ENCODE results near the gene NTSR1. TPM values are rescaled to one million over a fixed set of nuclear protein-coding genes. Genes with fewer than 3 reads are reported as not detected.

NTSR1 gene
- total RNA-seq, 1 experiment from 2014 or later = 4.5 TPM

- Mint-ChIP-seq H3K9me3 (ENCODE audit: unreplicated experiment) (no peaks in the 10 kb centered on the region), H3K27ac (ENCODE audit: low read depth, unreplicated experiment) (no peak overlapping the region), H3K36me3 (ENCODE audit: insufficient read depth, unreplicated experiment) (no peaks in the 10 kb centered on the region), H3K4me3 (ENCODE audit: unreplicated experiment) (no peak overlapping the region), H3K4me1 (ENCODE audit: insufficient read depth, unreplicated experiment) (peaks cover 7% of the 10 kb centered on the region), H3K27me3 (ENCODE audit: insufficient read depth, unreplicated experiment) (peaks cover 11% of the 10 kb centered on the region)
- ChIA-PET POLR2A (interaction anchor here (0.6 to 0.9 kb wide), 2 partner anchors 9 to 43 kb away, joined by 3 to 4 read pairs; no protein-coding TSS in a partner anchor), CTCF (interaction anchor here (1.5 kb wide), 1 partner anchor 59 kb away, joined by 3 read pairs; no protein-coding TSS in a partner anchor)
- no peak for DNase-seq (ENCODE audit: unreplicated experiment)
- BruUV-seq (replicated peaks) = no TSS peak
- intact Hi-C loops (cut with micrococcal nuclease) = no loop called here
- TF ChIP-seq CTCF (IDR thresholded peaks at IDR 0.05; ENCODE audit: unreplicated experiment) = no peak
These were observed 21.8 kb downstream of the NTSR1 start for GRCh38 chr20:62730481-62730880.

DNA sequence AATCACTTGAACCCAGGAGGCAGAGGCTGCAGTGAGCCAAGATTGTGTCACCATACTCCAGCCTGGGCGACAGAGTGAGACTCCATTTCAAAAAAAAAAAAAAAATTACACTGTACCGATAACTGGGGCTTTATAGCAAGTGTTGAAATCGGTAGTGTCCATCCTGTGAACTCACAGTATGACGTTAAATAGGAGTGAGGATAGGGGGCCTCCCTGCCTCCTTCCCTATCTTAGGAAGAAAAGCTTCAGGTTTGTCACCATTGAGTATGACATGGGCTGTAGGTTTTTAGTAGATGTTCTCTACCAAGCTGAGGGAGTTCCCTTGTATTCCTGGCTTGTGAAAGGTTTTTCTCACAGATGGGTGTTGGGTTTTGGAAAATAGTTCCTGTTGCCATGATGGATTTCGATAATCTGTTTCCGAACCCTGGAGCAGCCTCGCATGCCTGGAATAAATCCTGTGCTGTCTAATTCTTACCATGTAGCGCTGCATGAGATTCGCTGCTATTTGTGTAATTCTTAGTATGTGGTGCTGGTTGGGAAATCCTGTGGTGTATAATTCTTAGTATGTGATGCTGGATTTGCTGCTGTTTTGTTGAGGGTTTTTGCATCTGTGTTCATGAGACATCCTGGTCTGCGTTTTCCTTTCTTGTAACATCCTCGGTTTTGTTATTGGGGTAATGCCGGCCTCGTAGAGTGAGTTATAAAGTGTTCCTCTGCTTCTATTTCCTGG, 23.6 kb downstream of the NTSR1 start:
- BruUV-seq (replicated peaks) = no TSS peak
- CTCF ChIA-PET = interaction anchor here (0.6 kb wide), 1 partner anchor 78 kb away, joined by 3 read pairs; no protein-coding TSS in a partner anchor

DNA sequence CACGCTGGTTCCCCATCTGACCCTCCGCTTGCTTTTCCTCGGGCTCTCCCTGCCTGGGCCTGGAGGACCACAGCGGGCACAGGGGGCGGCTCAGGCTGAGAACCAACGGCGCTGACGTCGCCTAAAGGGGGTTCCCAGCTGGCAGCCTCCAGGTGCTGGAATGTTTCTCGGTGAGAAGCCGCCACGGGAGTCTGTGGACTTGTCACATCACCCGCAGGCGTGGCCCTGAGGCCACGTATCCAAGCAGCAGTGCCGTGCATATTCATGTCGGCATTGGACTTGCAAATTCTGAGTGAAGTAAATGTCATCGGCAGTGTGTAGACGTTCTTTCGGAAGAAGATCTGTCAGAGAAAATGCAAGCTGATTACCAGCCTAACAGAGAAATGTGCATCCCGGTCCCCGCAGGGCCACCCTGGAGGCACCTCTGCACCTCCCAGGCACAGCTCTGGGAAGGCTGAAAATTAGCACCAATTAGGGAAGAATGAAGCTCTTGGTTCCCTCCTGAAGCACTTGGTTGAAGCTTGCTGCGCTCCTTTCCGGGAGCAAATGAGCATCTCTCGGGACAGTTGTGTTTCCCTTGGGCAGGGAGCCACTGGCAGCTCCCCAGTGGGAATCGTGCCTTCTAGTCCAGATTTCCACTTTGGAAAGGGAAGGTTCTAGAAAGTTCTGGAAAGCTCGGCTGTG, 24.3 kb downstream of the NTSR1 start:
- no peak for DNase-seq (ENCODE audit: unreplicated experiment)
- Mint-ChIP-seq H3K9me3 (ENCODE audit: unreplicated experiment) (no peaks in the 10 kb centered on the region), H3K4me1 (ENCODE audit: insufficient read depth, unreplicated experiment) (peaks cover 11% of the 10 kb centered on the region), H3K27me3 (ENCODE audit: insufficient read depth, unreplicated experiment) (peaks cover 11% of the 10 kb centered on the region), H3K27ac (ENCODE audit: low read depth, unreplicated experiment) (no peak overlapping the region), H3K36me3 (ENCODE audit: insufficient read depth, unreplicated experiment) (no peaks in the 10 kb centered on the region), H3K4me3 (ENCODE audit: unreplicated experiment) (no peak overlapping the region)
- intact Hi-C loops (cut with micrococcal nuclease) = no loop called here
- POLR2A ChIA-PET = interaction anchor here (0.5 to 0.8 kb wide), 2 partner anchors 11 to 210 kb away, joined by 3 to 5 read pairs; no protein-coding TSS in a partner anchor
- CTCF ChIA-PET = interaction anchor here (0.6 to 2.4 kb wide), 4 partner anchors 58 to 597 kb away, joined by 3 to 7 read pairs (median 4); no protein-coding TSS in a partner anchor
- BruUV-seq (replicated peaks) = no TSS peak
- TF ChIP-seq CTCF (IDR thresholded peaks at IDR 0.05; ENCODE audit: unreplicated experiment) = no peak

More for the DNA sequence above, 23.6 kb downstream of the NTSR1 start:
- Mint-ChIP-seq H3K36me3 (ENCODE audit: insufficient read depth, unreplicated experiment) (no peaks in the 10 kb centered on the region), H3K9me3 (ENCODE audit: unreplicated experiment) (no peaks in the 10 kb centered on the region), H3K4me1 (ENCODE audit: insufficient read depth, unreplicated experiment) (peaks cover 7% of the 10 kb centered on the region), H3K27ac (ENCODE audit: low read depth, unreplicated experiment) (no peak overlapping the region), H3K27me3 (ENCODE audit: insufficient read depth, unreplicated experiment) (peaks cover 11% of the 10 kb centered on the region), H3K4me3 (ENCODE audit: unreplicated experiment) (no peak overlapping the region)
- intact Hi-C loops (cut with micrococcal nuclease) = no loop called here
- POLR2A ChIA-PET = no interaction called here
- no peak for DNase-seq (ENCODE audit: unreplicated experiment)
- no peak for TF ChIP-seq CTCF (IDR thresholded peaks at IDR 0.05; ENCODE audit: unreplicated experiment)

- no peaks in the 10 kb centered on the region for H3K9me3 Mint-ChIP-seq (ENCODE audit: unreplicated experiment)
- no peak overlapping the region for H3K27ac Mint-ChIP-seq (ENCODE audit: low read depth, unreplicated experiment)
- ChIA-PET CTCF (interaction anchor here (0.6 to 2.4 kb wide), 5 partner anchors 36 to 597 kb away, joined by 3 to 7 read pairs (median 4); no protein-coding TSS in a partner anchor), POLR2A (interaction anchor here (0.5 to 0.8 kb wide), 3 partner anchors 11 to 210 kb away, joined by 3 to 5 read pairs (median 3); partner anchors contain the start of gene MRGBP)
- H3K4me3 Mint-ChIP-seq (ENCODE audit: unreplicated experiment) = no peak overlapping the region
- intact Hi-C loops (cut with micrococcal nuclease) = no loop called here
- TF ChIP-seq CTCF (IDR thresholded peaks at IDR 0.05; ENCODE audit: unreplicated experiment) = no peak
- peaks cover 16% of the 10 kb centered on the region for H3K4me1 Mint-ChIP-seq (ENCODE audit: insufficient read depth, unreplicated experiment)
- H3K27me3 Mint-ChIP-seq (ENCODE audit: insufficient read depth, unreplicated experiment) = peaks cover 11% of the 10 kb centered on the region
- DNase-seq (ENCODE audit: unreplicated experiment) = no peak
- no peaks in the 10 kb centered on the region for H3K36me3 Mint-ChIP-seq (ENCODE audit: insufficient read depth, unreplicated experiment)
- no TSS peak for BruUV-seq (replicated peaks)
These were observed 24.8 kb downstream of the NTSR1 start for GRCh38 chr20:62733526-62733842.

Measured in MCF 10A (cell line).